GM12875 (cell line): ENCODE results near the gene EXOC1.

Experiments
- H3K4me3 ChIP-seq: one replicate; pipeline ENCODE4 v1.5.1; 2011; ENCODE audit warnings: low read depth, low read length, control low read depth
- CTCF ChIP-seq: IDR thresholded peaks from 2 replicates; pipeline ENCODE4 v1.5.1; 2011; ENCODE audit warnings: low read depth, mild to moderate bottlenecking, control low read depth, inconsistent platforms, low read length, moderate library complexity, borderline replicate concordance; ENCODE audit not compliant: insufficient read depth

The EXOC1 gene

GRCh38 chr4:55853484-55854046, at the start of gene EXOC1:
Gene EXOC1, plus strand, starts transcription at chr4:55853648. Its CDS starts 4,676 bp downstream, at chr4:55858324.
- TF ChIP-seq CTCF, result no peak
- peak within 1 kb of the TSS; percentile 99 for H3K4me3 ChIP-seq

- TF ChIP-seq CTCF, result no peak
- H3K4me3 ChIP-seq, result no peak overlapping the region
Measured at GRCh38 chr4:55807556-55807955, 45.9 kb upstream of the EXOC1 start.

- no peak overlapping the region for H3K4me3 ChIP-seq
- no peak for TF ChIP-seq CTCF
Measured at GRCh38 chr4:55808186-55808585, 45.3 kb upstream of the EXOC1 start.

GRCh38 chr4:55808632-55809031, 44.8 kb upstream of the EXOC1 start:
- no peak overlapping the region for H3K4me3 ChIP-seq
- TF ChIP-seq CTCF, result no peak

GRCh38 chr4:55817691-55818090, 35.8 kb upstream of the EXOC1 start:
- H3K4me3 ChIP-seq, result no peak overlapping the region
- no peak for TF ChIP-seq CTCF

- H3K4me3 ChIP-seq, result no peak within 1 kb of the TSS
- no peak for TF ChIP-seq CTCF
Measured at GRCh38 chr4:55819634-55820033, 33.8 kb upstream of the EXOC1 start, which contains the start of gene EXOC1L. Gene EXOC1L, plus strand, starts transcription at chr4:55819790. Its CDS starts 237 bp downstream, at chr4:55820027.

GRCh38 chr4:55820279-55820678, 33.2 kb upstream of the EXOC1 start:
- TF ChIP-seq CTCF, result no peak
- H3K4me3 ChIP-seq, result no peak overlapping the region
